NCI-H226 (cell line): ENCODE data around the gene RNASE8.

Experiments
- DNase-seq: peaks from one replicate; pipeline ENCODE4 v3.0.0-alpha.2; 2015

RNASE8 gene

DNA sequence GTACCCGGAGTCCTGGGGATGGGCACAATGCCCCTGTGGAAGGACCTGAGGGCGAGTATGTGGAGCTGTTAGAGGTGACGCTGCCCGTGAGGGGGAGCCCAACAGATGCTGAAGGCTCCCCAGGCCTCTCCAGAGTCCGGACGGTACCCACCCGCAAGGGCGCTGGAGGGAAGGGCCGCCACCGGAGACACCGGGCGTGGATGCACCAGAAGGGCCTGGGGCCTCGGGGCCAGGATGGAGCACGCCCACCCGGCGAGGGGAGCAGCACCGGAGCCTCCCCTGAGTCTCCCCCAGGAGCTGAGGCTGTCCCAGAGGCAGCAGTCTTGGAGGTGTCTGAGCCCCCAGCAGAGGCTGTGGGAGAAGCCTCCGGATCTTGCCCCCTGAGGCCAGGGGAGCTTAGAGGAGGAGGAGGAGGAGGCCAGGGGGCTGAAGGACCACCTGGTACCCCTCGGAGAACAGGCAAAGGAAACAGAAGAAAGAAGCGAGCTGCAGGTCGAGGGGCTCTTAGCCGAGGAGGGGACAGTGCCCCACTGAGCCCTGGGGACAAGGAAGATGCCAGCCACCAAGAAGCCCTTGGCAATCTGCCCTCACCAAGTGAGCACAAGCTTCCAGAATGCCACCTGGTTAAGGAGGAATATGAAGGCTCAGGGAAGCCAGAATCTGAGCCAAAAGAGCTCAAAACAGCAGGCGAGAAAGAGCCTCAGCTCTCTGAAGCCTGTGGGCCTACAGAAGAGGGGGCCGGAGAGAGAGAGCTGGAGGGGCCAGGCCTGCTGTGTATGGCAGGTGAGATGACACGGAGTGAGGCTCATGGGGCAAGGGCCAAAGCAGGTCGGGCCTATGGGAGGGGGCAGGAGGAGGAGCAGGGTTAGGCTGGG, 17.0 kb downstream of the RNASE8 start:
- no peak for DNase-seq

DNA sequence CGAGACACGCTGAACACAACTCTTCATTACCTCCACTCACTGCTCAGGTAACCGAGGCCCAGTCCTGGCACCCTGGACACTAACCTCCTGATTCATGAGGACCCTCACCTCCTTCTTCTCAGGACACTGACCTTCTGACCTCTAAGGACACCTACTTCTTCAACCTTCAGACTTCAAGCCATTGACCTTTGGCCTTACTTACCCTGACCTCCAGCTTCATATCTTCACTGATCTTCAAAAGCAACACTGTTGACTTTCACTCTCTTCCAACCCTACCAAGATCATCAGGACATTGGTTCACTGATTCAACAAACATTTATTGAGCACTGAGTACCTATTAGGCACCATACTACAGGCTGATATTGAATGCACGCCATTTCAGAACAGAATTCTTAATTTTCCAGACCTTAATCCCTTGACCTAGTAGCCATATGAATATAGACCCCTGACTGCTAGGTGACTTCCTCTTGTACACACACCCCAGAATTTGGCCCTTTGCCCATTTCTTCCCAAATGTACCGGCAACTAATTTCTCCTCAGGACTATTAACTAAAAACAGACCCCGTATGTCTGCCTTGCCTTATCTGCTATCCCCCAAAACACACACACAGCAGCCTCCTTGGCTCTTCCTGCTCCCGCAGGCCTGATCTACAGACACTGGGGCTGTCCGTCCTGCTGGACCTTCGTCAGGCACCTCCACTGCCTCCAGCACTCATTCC, 18.3 kb downstream of the RNASE8 start:
- DNase-seq, result no peak

DNA sequence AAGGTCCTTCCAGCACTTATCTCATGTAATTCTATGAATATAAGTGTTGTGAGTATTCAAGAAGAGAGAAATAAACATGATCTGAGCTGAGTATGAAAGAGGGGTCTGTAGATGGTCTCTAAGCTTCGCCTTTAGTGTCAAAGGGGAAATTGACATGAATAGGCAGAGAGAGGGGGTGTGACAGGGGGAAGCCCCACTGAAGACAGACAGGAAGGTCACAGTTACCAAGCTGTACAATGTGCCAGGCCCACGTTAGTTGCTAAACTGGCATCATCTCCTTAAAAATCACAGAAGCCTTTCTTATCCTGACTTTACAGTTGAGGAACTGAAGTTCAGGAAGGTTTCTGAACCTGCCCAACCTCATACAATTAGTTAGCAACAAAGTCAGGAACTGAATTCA, 20.1 kb downstream of the RNASE8 start:
- no peak for DNase-seq

DNA sequence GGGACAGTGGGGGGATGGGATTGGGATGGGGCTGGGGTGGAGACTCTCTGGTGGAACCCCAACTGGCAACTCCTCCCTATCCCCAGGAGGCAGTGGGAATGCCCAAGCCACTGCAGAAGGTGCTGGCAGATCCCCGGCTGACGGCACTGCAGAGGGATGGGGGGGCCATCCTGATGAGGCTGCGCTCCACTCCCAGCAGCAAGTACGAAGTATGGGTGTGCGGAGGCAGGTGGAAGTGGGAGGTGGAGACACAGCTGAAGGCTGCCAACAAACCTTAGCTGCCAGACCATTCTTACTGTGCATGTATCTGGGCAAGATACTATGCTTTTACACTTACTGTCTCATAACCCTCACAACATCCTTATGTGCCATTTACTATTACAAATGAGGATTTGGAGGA, 20.7 kb downstream of the RNASE8 start:
- DNase-seq, result no peak

DNA sequence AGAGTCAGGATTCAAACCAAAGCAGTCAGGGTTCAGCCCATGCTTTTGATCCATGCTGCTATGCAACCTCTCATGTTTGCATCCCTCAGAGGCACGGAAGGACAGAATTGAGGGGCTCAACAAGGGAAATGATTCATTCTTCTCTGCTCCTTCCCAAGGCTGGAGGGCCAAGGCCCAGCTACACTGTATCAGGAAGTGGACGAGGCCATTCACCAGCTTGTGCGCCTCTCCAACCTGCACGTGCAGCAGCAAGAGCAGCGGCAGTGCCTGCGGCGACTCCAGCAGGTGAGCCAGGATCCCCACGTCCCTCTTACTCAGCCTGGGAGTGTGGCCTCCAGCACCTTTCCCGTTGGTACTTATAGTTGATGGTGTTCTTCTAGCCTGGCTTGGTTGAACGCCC, 21.1 kb downstream of the RNASE8 start:
- DNase-seq, result no peak

DNA sequence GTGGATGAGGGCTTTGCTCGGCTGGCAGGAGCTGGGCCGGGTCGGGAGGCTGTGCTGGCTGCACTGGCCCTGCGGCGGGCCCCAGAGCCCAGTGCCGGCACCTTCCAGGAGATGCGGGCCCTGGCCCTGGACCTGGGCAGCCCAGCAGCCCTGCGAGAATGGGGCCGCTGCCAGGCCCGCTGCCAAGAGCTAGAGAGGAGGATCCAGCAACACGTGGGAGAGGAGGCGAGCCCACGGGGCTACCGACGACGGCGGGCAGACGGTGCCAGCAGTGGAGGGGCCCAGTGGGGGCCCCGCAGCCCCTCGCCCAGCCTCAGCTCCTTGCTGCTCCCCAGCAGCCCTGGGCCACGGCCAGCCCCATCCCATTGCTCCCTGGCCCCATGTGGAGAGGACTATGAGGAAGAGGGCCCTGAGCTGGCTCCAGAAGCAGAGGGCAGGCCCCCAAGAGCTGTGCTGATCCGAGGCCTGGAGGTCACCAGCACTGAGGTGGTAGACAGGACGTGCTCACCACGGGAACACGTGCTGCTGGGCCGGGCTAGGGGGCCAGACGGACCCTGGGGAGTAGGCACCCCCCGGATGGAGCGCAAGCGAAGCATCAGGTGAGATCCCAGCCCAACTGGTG, 24.0 kb downstream of the RNASE8 start:
- DNase-seq, result no peak

DNA sequence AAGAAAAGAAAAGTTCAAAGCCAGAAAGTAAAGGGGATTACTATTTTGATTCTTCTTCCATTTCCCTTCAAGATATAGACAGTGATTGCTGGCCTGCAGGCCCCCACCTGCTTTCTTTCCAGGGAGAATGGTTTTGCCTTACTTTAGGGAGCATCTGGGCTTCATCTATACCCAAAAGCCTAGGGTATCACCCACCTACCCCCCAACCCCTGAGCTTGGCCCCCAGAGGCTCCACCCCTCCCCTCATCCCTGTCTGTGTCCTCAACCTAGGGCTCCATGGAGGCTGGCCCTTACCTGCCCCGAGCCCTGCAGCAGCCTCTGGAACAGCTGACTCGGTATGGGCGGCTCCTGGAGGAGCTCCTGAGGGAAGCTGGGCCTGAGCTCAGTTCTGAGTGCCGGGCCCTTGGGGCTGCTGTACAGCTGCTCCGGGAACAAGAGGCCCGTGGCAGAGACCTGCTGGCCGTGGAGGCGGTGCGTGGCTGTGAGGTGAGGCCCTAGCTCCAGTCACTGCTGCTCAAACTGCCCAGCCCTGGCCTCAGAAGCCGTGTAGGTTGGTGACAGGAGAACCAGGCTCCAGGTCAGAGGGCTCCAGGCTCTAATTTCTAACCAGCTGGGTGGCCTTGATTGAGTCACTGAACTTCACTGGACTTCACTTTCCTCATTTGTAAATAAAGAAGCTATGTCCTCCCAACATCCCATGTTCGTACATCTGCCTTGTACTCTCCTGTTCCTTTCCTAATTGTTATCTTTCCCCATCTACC, 26.1 kb downstream of the RNASE8 start:
- DNase-seq, result no peak

DNA sequence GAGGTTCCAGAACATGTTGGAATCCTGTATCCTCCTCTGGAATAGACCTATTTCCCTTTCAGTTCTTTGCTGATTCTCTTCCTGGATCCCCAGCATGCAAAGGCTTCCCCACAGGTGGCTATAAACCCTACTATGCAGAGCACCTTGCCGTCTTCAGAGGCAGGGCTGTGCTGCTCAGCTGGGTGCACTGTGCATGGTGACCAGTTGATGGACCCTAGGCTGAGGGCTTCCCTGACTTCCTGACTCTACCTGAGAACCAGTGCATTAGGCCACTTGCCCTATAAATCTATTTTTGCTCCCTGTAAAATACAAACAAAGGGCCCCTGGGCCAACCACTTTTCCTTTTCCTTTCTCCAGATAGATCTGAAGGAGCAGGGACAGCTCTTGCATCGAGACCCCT, 26.8 kb downstream of the RNASE8 start:
- no peak for DNase-seq

DNA sequence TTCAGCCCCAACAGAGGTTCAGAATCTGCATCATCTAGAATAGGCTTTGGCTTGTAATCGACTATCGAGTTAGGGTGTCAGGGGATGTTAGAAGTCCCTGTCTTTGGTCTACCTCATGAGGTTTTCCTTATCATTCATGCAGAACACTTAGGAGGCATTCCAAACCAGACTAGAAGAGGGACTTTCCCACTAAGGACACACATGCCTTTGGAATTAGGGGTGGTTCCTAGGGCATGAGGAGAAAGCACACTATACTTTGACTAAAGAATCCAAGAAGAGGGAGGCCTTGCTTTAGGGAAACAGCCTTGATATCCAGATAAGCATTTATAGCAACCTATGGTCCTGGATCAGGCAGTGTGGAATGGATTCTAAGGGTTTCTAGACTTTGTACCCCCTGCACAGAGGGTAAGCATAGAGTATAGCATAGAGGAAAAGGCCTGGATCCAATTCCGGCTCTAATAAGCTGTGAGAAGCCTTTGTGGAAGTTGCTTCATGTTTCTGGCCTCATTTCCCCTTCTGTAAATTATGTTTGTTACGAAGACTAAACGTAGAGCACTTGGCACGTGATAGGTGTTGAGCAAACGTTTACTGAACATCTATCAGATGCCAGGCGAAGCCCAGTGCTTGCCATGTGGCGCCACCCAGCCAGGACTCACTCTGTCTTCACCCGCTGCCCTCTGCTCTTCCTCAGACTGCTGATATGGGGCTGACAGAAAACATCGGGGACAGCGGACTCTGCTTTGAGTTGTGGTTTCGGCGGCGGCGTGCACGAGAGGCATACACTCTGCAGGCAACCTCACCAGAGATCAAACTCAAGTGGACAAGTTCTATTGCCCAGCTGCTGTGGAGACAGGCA, 27.6 kb downstream of the RNASE8 start:
- peak; percentile 81 for DNase-seq

DNA sequence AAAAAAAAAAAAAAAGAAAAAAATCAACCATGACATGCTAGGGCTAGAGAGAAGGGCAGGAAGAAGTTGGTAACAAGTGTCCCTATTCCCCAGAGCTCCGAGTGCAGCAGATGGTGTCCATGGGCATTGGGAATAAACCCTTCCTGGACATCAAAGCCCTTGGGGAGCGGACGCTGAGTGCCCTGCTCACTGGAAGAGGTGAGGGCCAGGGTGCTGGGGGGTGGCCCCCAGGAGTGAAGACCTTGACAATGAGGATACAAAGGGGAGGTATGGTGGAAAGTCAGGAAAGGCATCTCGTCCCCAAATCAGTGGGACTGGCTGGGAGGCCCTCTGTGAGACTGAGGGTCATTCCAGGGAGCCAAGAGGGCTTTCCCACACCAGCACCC, 29.3 kb downstream of the RNASE8 start:
- no peak for DNase-seq

DNA sequence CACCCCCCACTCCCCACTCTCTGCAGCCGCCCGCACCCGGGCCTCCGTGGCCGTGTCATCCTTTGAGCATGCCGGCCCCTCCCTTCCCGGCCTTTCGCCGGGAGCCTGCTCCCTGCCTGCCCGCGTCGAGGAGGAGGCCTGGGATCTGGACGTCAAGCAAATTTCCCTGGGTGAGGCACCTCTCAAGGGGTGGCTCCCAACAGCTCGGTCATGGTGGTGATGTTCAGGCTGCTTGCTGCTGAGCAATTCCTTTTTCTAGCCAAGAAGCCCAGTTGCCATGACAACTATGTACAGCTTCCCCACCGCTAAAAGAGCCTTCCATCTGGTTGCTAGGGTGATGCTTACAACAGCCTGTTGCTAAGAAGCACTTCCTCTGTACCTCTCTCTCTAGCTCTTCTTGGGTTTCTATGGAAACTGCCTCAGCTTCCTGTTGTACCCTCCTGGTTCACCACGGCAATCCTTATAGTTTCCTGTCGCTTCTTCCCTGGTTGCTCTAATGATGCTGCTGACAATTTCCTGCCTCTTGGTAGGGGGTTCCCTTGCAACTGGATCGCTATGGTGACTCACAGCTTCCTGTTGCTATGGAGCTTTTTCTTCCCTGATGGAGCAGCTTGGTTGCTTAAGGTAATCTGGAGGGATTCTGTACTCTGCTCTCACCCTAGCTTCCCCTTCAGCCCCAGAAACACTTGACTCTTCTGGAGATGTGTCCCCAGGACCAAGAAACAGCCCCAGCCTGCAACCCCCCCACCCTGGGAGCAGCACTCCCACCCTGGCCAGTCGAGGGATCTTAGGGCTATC, 29.9 kb downstream of the RNASE8 start:
- DNase-seq, result peak; percentile 89

DNA sequence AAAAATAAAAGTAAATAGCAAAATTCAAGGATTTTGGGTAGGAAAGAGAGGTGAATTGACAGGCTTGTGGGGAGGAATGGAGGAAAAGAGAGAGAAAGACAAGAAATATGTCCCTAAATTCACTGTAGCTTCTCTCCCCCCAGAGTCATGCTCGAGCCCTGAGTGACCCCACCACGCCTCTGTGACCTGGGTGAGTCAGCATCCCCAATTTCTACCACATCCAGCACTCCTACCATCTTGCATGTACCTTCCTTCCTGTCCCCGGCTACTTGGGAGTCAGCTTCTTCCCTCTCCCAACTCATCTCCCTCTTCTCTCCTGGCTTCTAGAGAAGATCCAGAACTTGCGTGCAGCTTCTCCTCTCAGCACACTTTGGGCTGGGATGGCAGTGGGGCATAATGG, 31.1 kb downstream of the RNASE8 start:
- no peak for DNase-seq

DNA sequence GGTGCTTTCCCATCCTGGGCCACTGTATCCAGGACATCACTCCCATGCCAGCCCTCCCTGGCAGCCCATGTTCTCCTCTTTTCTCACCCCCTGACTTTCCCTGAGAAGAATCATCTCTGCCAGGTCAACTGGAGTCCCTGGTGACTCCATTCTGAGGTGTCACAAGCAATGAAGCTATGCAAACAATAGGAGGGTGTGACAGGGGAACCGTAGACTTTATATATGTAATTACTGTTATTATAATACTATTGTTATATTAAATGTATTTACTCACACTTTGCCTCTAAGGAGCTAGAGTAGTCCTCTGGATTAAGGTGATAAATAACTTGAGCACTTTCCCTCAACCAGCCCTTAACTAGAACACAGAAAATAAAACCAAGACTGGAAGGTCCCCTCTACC, 31.6 kb downstream of the RNASE8 start:
- DNase-seq, result no peak

DNA sequence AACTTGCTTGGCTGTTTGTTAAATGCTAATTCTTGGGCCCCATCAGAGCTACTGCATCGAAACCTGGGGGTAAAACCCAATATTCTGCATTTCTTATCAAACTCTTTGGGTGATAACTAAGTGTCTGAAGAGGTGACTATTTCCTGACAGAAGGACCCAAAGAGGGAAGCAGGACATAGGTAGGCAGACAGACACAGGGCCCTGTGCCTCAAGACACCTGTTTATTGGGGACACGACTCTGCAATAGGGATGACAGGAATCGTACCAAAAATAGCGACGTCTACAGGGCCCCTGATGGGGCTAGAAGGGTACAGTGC, 32.2 kb downstream of the RNASE8 start:
- no peak for DNase-seq

DNA sequence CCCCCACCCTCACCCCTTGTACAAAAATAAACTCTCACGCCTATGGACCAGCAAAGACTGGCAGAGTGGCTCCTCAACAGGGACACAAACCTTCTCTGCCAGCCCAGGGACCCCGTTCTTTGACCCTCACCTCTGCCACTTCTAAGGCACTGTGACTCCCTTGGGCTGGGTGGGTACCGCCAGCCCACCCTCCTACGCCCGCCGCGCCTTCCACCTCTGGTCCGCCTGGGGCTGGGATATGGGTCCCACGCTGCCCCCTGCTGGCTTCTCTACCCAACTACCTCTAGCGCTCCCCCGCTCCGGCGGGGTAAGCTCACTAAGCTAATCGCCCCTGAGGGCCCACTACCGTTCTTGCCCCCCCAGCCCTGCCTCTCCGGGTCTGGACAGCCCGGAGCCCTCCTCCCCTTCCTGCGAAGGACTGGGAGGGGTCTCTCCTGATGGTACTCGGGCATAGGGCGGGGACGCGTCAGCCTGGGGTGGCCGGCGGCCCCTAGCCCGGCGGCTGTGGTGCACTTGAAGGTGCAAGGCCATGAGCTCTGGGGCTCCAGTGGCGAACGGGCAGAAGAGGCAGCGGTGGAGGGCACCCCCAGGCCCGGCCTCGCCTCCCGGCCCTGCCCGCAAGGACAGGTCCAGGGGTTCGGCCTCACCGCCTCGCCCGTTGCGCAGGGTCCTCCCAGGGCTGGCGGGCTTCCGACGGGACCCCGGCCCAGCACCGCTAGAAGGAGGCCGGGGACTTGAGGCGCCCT, 32.7 kb downstream of the RNASE8 start:
- DNase-seq, result no peak

DNA sequence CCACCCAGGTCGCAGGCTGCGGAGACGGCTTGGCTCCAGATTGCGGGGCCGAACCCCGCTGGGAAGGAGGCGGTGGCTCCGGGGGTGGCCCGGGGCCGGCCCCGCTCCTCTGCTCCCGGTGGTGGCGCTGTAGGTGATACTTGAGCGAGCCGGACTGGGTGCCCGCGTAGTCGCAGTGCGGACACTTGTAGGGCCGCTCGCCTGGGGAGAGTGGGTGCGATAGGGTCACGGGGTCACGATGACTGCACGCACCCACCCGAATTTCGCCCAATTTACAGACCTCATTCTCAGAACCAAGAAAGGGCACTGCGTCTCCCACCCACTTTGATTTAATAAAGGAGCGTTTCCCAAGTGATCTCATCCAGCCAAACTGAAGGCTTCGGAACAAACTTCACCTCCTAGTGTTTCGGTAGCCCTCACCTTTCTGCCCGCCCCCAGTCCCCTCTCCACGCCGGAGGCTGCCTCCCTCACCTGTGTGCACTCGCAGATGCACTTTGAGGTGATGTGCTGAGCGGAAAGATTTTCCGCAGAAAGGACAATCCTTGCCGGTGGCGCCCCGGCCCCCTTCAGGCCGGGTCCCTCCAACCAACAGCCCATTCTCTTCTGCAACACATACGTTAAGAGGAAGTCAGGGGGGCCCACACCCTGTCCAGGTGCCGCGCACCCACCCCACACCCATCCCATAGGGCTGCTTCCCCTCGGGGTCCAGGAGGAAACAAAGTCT, 33.5 kb downstream of the RNASE8 start:
- DNase-seq, result no peak

DNA sequence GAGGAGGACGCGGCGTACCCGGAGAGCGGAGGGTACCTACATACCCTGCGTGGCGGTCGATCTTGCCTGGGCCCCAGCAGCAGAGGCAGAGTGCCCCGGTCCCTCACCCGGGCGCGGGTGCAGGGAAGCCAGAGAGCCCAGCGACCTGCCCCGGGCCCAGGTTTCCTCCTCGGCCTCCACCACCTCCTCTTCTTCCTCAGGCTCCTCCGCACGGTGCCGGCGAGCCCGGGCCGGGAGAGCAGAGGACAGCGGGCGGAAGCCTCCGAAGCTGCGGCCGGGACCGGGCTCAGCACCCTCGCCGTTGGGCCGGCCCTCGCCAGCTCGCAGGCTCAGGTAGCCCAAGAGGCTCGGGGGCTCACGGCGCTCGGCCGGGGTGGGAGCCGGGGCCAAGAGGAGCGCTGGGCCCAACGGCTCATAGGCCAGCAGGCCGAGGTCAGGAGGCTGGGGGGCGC, 34.2 kb downstream of the RNASE8 start:
- DNase-seq, result no peak

DNA sequence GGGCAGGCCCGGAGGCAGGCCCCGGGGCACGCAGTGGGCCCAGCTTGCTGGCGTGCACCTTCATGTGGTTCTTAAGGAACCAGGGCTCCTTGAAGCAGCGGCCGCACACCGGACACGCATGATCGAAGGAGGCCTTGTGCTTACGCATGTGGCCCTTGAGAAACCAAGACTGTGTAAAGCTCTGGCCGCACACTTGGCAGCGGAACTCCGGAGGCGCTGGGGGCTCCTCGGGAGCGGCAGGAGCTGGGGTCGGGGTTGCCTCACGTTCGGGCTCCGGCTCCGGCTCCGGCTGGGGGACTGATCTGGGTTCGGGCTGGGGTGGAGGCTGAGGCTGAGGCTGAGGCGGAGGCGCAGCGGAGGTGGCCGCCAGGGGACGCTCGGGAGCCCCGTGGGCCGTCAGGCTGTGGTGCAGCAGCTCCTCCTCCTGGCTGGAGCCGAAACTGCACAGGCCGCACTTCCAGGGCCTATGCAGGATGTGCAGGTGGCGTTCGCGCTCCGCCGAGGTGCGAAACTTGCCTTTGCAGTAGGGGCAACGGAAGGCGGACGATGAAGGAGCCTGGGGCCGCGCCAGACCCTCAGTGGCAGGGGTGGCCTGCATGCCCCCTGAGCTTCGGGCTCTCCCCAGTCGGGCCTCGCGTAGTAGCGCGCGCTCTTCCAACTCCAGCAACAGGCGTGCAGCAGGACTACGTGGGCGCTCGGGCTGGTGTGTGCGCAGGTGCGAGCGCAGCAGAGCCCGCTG, 34.8 kb downstream of the RNASE8 start:
- peak; percentile 22 for DNase-seq

DNA sequence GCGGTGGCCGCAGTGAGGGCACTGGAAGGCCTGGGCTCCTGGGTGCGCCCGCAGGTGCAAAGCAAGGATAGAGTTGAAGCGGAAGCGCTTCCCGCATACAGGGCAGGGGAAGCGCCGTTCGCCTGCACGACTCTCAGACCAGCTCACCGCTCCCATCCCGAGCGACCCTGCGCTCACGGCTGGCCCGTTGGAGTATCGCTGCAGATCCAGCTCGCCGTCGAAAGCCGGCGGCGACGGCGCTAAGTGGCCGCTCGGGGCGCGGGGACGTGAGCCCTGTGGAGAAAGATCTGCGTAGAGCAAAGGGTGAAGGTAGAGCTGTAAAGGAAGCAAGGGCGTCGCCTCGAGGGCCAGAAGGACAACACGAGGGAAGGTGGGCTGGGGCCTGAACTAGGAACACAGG, 35.4 kb downstream of the RNASE8 start:
- DNase-seq, result no peak
